H9 (cell line): ENCODE results near the gene USP44. TPM values are rescaled to one million over a fixed set of nuclear protein-coding genes. Genes with fewer than 3 reads are reported as not detected.

Experiments used
- DNase-seq: peaks from one replicate; pipeline ENCODE4 v3.0.0-alpha.2; 2017
- H2AFZ ChIP-seq: one replicate; pipeline ENCODE4 v1.6.1; 2013; ENCODE audit warnings: mild to moderate bottlenecking, low read length, control low read depth, moderate library complexity
- H2AK5ac ChIP-seq: 2 replicates; pipeline ENCODE4 v1.6.1; 2013; ENCODE audit warnings: low read length, control low read depth, mixed read lengths; ENCODE audit not compliant: insufficient read length
- H2BK120ac ChIP-seq: one replicate; pipeline ENCODE4 v1.6.1; 2013; ENCODE audit warnings: low read depth, mild to moderate bottlenecking, low read length, control low read depth, inconsistent platforms; ENCODE audit not compliant: poor library complexity, severe bottlenecking
- H2BK12ac ChIP-seq: 2 replicates; pipeline ENCODE4 v1.6.1; 2013; ENCODE audit warnings: low read length, control low read depth, mixed read lengths, low read depth; ENCODE audit not compliant: insufficient read length
- H2BK15ac ChIP-seq: 2 replicates; pipeline ENCODE4 v1.6.1; 2013; ENCODE audit warnings: low read depth, low read length, control low read depth
- H2BK20ac ChIP-seq: one replicate; pipeline ENCODE4 v1.6.1; 2013; ENCODE audit warnings: low read depth, mild to moderate bottlenecking, low read length, control low read depth, inconsistent platforms; ENCODE audit not compliant: poor library complexity, severe bottlenecking
- H2BK5ac ChIP-seq: 2 replicates; pipeline ENCODE4 v1.6.1; 2013; ENCODE audit warnings: low read length, control low read depth, mixed read lengths; ENCODE audit not compliant: insufficient read length
- H3K14ac ChIP-seq: 2 replicates; pipeline ENCODE4 v1.6.1; 2013; ENCODE audit warnings: low read length, control low read depth; ENCODE audit not compliant: insufficient read depth
- H3K18ac ChIP-seq: 2 replicates; pipeline ENCODE4 v1.6.1; 2013; ENCODE audit warnings: low read depth, mild to moderate bottlenecking, mixed read lengths, low read length, control low read depth; ENCODE audit not compliant: insufficient read length
- H3K23ac ChIP-seq: 2 replicates; pipeline ENCODE4 v1.6.1; 2013; ENCODE audit warnings: low read length, control low read depth, mixed read lengths, low read depth; ENCODE audit not compliant: insufficient read length
- H3K23me2 ChIP-seq: 2 replicates; pipeline ENCODE4 v1.6.1; 2013; ENCODE audit warnings: low read depth, mild to moderate bottlenecking, mixed read lengths, low read length, control low read depth; ENCODE audit not compliant: insufficient read length, poor library complexity, severe bottlenecking
- H3K27ac ChIP-seq: 2 replicates; pipeline ENCODE4 v1.5.1; 2013; ENCODE audit warnings: low read length, control low read depth, mixed read lengths, low read depth; ENCODE audit not compliant: insufficient read length
- H3K27me3 ChIP-seq: 2 replicates; pipeline ENCODE4 v1.6.1; 2013; ENCODE audit warnings: low read length, control low read depth, inconsistent platforms; ENCODE audit not compliant: insufficient read depth
- H3K4ac ChIP-seq: 2 replicates; pipeline ENCODE4 v1.6.1; 2013; ENCODE audit warnings: low read depth, mild to moderate bottlenecking, control low read depth, inconsistent platforms, low read length, moderate library complexity
- H3K4me1 ChIP-seq: 2 replicates; pipeline ENCODE4 v1.6.1; 2013; ENCODE audit warnings: low read length, control low read depth, inconsistent platforms; ENCODE audit not compliant: insufficient read depth
- H3K4me2 ChIP-seq: 2 replicates; pipeline ENCODE4 v1.6.1; 2013; ENCODE audit warnings: low read length, control low read depth, mixed read lengths; ENCODE audit not compliant: insufficient read length, insufficient read depth
- H3K56ac ChIP-seq: 2 replicates; pipeline ENCODE4 v1.6.1; 2013; ENCODE audit warnings: low read depth, mild to moderate bottlenecking, mixed read lengths, low read length, control low read depth; ENCODE audit not compliant: insufficient read length
- H3K79me1 ChIP-seq: 2 replicates; pipeline ENCODE4 v1.6.1; 2013; ENCODE audit warnings: low read depth, mild to moderate bottlenecking, moderate library complexity, low read length, control low read depth, inconsistent platforms; ENCODE audit not compliant: insufficient read depth, poor library complexity, severe bottlenecking
- H3K79me2 ChIP-seq: 2 replicates; pipeline ENCODE4 v1.6.1; 2013; ENCODE audit warnings: low read length, control low read depth, inconsistent platforms; ENCODE audit not compliant: insufficient read depth
- H3K9ac ChIP-seq: 2 replicates; pipeline ENCODE4 v1.6.1; 2013; ENCODE audit warnings: low read length, control low read depth, mixed read lengths; ENCODE audit not compliant: insufficient read length; ENCODE audit errors: extremely low read depth
- H3K9me3 ChIP-seq: one replicate; pipeline ENCODE4 v1.6.1; 2013; ENCODE audit warnings: low read depth, low read length, inconsistent platforms; ENCODE audit not compliant: control insufficient read depth
- H3T11ph ChIP-seq: one replicate; pipeline ENCODE4 v1.6.1; 2013; ENCODE audit warnings: mild to moderate bottlenecking, low read length, control low read depth, inconsistent platforms
- H4K20me1 ChIP-seq: one replicate; pipeline ENCODE4 v1.6.1; 2013; ENCODE audit not compliant: control insufficient read depth, insufficient read length, insufficient read depth
- H4K5ac ChIP-seq: 2 replicates; pipeline ENCODE4 v1.6.1; 2013; ENCODE audit warnings: low read depth, mild to moderate bottlenecking, mixed read lengths, low read length, control low read depth; ENCODE audit not compliant: insufficient read length
- H4K8ac ChIP-seq: replicated peaks from 2 replicates; pipeline ENCODE4 v1.6.1; 2013; ENCODE audit warnings: low read length, control low read depth, mixed read lengths, low read depth; ENCODE audit not compliant: insufficient read length
- H4K91ac ChIP-seq: 2 replicates; pipeline ENCODE4 v1.6.1; 2013; ENCODE audit warnings: low read depth, mild to moderate bottlenecking, moderate library complexity, mixed read lengths, low read length, control low read depth; ENCODE audit not compliant: insufficient read length
- H3K27ac Mint-ChIP-seq, 3 experiments: 2 replicates in 2 of 3; 3 replicates in 1 of 3; pipeline ENCODE4 v1.8.0; 2020 to 2021; ENCODE audit warnings: mixed read lengths in 3 of 3, mild to moderate bottlenecking in 1 of 3, moderate library complexity in 1 of 3
- H3K27me3 Mint-ChIP-seq: 2 replicates; pipeline ENCODE4 v1.8.0; 2021; ENCODE audit warnings: low read depth, mild to moderate bottlenecking, moderate library complexity, mixed read lengths
- H3K36me3 Mint-ChIP-seq, 3 experiments: 2 replicates in 2 of 3; 3 replicates in 1 of 3; pipeline ENCODE4 v1.8.0; 2020 to 2021; ENCODE audit warnings: low read depth in 3 of 3, mixed read lengths in 3 of 3; ENCODE audit not compliant: insufficient read depth in 1 of 3
- H3K4me1 Mint-ChIP-seq, 2 experiments: 2 replicates each; pipeline ENCODE4 v1.8.0; 2020; ENCODE audit warnings: mixed read lengths in 2 of 2
- H3K4me3 Mint-ChIP-seq, 2 experiments: 2 replicates in 1 of 2; 3 replicates in 1 of 2; pipeline ENCODE4 v1.8.0; 2020 to 2021; ENCODE audit warnings: mild to moderate bottlenecking in 2 of 2, mixed read lengths in 2 of 2, moderate library complexity in 1 of 2
- H3K9me3 Mint-ChIP-seq, 2 experiments: 2 replicates in 1 of 2; 3 replicates in 1 of 2; pipeline ENCODE4 v1.8.0; 2020; ENCODE audit warnings: mild to moderate bottlenecking in 2 of 2, mixed read lengths in 2 of 2, moderate library complexity in 1 of 2
- whole genome bisulfite sequencing: extraction: QIAGEN DNeasy Blood & Tissue Kit; methylation state at CpG from one replicate; pipeline ENCODE4 v1.1.7; 2013; ENCODE audit warnings: missing lambda C conversion rate, low lambda C conversion rate, mixed read lengths; ENCODE audit not compliant: insufficient read length; ENCODE audit errors: extremely low coverage; 5-methylcytosine and 5-hydroxymethylcytosine counted together
- total RNA-seq: library from RNA; stranded (reverse); gene quantifications from 2 replicates; pipeline ENCODE4 v1.2.1, GENCODE V29; 2021
- TF ChIP-seq, protein P1 (sequence below): fragments of 200-600 bp; sonication (generic); conservative IDR thresholded peaks from 3 replicates; pipeline ENCODE4 v1.8.0; 2021; ENCODE audit warnings: antibody characterized with exemption, mild to moderate bottlenecking

The USP44 gene
- total RNA-seq, 1 experiment from 2014 or later = 185 TPM

DNA sequence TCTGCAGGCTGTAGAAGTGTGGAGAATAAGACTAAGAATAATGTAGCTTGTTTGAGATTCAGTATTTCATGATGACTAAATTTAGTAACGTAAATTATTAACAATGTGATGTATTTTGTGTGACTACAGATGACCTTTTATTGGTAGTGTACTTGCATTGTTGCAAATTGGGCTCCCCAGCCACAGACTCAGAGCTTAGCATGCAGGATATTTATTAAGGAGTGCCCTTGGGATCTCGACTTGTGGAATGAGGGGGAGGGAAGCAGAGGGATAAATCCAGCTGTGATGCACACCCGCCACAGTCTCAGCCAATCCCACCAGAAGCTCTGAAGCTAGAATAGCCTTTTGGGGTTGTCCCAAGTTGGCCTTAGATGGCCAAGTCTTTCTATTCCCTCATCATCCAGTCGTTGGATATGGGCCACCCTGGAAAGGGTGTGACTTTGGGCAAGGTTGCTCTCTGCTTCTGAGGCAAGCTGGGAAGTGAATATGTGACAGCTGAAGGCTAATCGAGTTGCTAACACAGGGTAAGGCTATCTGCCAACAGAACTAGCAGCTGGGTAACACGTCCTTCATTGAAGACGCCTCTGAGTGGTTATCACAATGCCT, 42.1 kb upstream of the USP44 start:
- peak overlapping the region in 2 of 3 experiments; percentile 28 to 82; a peak in 1 of 7 replicates for H3K27ac Mint-ChIP-seq
- Histone ChIP-seq H2BK15ac (no peak overlapping the region), H2AK5ac (no peak overlapping the region), H3K27me3 (no peaks in the 10 kb centered on the region), H2BK120ac (no peak overlapping the region), H3K14ac (no peak overlapping the region; the same call in 1 of the 2 replicates), H2BK12ac (no peak overlapping the region), H3K4ac (no peak overlapping the region), H3K4me2 (no peak overlapping the region), H4K91ac (no peak overlapping the region), H4K8ac (no peak overlapping the region), H2AFZ (no peak overlapping the region), H3K23ac (no peak overlapping the region), H3K56ac (no peak overlapping the region), H4K5ac (no peak overlapping the region), H3K4me1 (no peaks in the 10 kb centered on the region; the same call in 1 of the 2 replicates), H2BK20ac (no peak overlapping the region), H2BK5ac (no peak overlapping the region), H3K9me3 (no peaks in the 10 kb centered on the region), H4K20me1 (no peaks in the 10 kb centered on the region), H3T11ph (no peak overlapping the region), H3K79me1 (no peaks in the 10 kb centered on the region), H3K9ac (no peak overlapping the region), H3K18ac (no peak overlapping the region), H3K27ac (no peak overlapping the region), H3K23me2 (no peaks in the 10 kb centered on the region), H3K79me2 (no peaks in the 10 kb centered on the region)
- TF ChIP-seq, protein P1, sequence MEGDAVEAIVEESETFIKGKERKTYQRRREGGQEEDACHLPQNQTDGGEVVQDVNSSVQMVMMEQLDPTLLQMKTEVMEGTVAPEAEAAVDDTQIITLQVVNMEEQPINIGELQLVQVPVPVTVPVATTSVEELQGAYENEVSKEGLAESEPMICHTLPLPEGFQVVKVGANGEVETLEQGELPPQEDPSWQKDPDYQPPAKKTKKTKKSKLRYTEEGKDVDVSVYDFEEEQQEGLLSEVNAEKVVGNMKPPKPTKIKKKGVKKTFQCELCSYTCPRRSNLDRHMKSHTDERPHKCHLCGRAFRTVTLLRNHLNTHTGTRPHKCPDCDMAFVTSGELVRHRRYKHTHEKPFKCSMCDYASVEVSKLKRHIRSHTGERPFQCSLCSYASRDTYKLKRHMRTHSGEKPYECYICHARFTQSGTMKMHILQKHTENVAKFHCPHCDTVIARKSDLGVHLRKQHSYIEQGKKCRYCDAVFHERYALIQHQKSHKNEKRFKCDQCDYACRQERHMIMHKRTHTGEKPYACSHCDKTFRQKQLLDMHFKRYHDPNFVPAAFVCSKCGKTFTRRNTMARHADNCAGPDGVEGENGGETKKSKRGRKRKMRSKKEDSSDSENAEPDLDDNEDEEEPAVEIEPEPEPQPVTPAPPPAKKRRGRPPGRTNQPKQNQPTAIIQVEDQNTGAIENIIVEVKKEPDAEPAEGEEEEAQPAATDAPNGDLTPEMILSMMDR = no peak
- H3K9me3 Mint-ChIP-seq = no peaks in the 10 kb centered on the region
- WGBS = no CpG with 5 or more reads among the region's 7 CpGs
- DNase-seq = no peak
- H3K27me3 Mint-ChIP-seq = no peaks in the 10 kb centered on the region
- no peaks in the 10 kb centered on the region; a peak in 1 of 7 replicates for H3K36me3 Mint-ChIP-seq
- peaks cover 17 to 18% of the 10 kb centered on the region in 2 experiments for H3K4me1 Mint-ChIP-seq
- H3K4me3 Mint-ChIP-seq = no peak overlapping the region
